ENCODE measurements around the gene DGKH.
"Not testable (repeated sequence)": the region's sequence is repeated elsewhere in the genome, so short reads cannot be mapped to it uniquely, and the experiment has no call there.

The DGKH gene

DNA sequence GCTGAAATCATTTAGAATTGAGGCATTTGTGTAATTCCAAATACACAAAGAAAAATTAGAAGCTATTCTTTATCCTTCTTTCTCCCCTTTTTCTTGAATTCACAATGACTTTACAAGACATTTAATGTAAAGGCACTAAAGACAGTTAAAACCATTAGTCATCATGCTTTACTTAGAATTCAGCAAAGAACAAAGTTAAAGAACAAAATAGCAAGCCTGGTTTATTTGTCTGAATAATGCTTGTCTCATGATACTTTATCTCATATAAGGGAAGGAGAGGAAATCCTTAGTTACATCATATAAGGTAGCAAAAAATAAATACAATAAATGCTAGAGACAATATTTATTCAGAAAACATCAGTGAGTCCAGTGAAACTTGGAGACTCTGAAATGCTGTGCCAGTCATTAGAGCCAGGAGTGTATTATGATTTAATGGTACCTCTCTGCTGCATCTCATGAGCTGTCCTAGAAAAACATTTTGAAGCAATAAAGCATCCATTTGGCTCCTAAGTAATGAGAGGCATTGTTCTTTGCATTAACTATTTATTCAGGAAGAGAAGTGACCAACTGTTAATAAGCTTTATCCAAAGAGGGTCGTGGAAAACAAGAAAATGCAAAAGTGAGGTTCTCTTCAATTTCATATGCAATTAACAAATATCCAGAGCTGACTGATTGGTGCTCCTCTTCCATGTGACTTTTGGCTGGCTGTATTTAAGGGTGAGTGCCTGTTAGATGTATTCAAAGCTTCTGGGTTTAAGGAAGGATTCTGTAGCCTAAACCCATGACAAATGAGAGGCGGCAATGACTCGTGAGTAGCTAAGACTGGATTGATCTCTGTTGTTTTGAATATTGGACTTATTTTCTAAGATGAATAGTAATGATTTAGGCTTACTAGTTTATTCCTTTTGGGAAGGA lies 105.0 kb downstream of the DGKH start:
- FAIRE-seq, result peak; percentile 11
- DNase-seq (ENCODE audit: insufficient read length, low spot score), result no peak

- FAIRE-seq, result no peak
- no peak for DNase-seq (ENCODE audit: insufficient read length, low spot score)
Measured at GRCh38 chr13:42155251-42155650, 106.8 kb downstream of the DGKH start.

- not testable (repeated sequence) for DNase-seq (ENCODE audit: insufficient read length, low spot score); FAIRE-seq
Measured at GRCh38 chr13:42163338-42163737, 114.9 kb downstream of the DGKH start.

GRCh38 chr13:42163910-42164309 lies 115.5 kb downstream of the DGKH start:
- DNase-seq (ENCODE audit: insufficient read length, low spot score), result not testable (repeated sequence)
- peak; percentile 4 for FAIRE-seq

- FAIRE-seq, result no peak
- no peak for DNase-seq (ENCODE audit: insufficient read length, low spot score)
Measured at GRCh38 chr13:42164557-42165125, 116.2 kb downstream of the DGKH start.

DNA sequence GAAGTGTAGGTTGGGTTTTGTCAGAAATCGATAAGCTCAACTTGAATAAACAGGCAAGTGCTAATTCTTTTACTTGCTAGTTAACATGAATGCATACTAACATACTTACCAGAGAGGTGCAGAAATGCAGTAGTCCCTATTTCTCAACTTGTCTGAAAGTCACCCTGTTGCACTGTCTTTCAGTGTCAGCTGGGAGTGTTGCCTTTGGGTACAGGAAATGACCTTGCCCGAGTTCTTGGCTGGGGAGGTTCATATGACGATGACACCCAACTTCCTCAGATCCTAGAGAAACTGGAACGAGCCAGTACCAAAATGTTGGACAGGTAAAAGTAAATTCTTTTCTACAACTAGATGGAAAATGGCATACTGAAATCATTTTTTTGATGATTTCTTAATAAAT lies 120.0 kb downstream of the DGKH start:
- FAIRE-seq, result no peak
- no peak for DNase-seq (ENCODE audit: insufficient read length, low spot score)

DNA sequence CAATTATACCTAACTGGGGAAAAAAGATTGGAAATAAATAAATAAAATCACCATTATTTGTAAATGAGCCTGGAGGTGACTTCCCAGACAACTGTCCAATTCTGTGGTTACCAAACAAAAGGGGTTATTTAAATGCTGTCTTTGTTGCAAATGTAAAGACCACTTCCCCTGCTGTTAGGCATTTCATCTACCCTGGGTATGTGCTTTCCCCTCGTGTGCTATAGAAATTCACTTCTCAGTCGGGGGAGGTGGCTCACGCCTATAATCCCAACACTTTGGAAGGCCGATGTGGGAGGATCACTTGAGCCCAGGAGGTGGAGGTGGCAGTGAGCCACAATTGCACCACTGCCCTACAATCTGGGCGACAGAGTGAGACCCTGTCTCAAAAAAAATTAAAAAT lies 121.6 kb downstream of the DGKH start:
- no peak for FAIRE-seq
- no peak for DNase-seq (ENCODE audit: insufficient read length, low spot score)

GRCh38 chr13:42173789-42174343 lies 125.4 kb downstream of the DGKH start:
- FAIRE-seq (no peak), DNase-seq (ENCODE audit: insufficient read length, low spot score) (no peak)

DNA sequence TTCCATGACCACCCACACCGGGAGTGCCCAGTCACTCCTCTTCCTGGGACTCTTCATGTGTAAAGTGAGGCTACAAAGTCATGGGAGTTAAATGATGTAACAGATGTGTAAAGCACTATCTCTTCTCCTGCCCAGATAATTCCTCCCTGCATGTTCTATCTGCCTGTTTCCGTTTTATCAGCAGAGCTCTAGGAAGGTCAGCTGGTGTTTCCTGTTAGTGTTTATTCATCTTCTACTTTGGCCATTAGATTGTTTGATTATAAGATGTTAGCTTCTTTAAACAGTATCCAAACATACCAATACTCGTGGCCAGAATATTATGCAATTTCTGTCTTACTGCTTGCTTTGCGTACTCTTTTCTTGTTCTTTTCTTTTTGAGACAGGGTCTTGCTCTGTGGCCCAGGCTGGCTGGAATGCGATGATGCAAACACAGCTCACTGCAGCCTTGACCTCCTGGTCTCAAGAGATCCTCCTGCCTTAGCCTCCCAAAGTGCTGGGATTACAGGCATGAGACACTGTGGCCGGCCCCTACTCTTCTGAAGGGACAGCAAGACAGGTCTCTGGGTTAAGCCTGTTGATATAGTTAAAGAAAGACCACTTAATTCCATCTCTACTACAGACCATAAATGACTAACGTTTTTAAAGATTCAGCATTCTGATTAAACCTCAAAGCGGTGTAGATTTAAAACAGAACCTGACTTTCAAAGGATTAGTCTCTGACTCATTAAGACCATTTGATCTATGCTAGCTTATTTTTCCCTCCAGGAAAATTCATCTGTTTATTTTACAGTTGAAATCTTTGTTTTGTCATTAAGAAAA lies 126.1 kb downstream of the DGKH start:
- peak; percentile 70 for FAIRE-seq
- no peak for DNase-seq (ENCODE audit: insufficient read length, low spot score)

GRCh38 chr13:42176294-42176693 lies 127.8 kb downstream of the DGKH start:
- DNase-seq (ENCODE audit: insufficient read length, low spot score) (no peak), FAIRE-seq (peak; percentile 23)

- DNase-seq (ENCODE audit: insufficient read length, low spot score) (no peak), FAIRE-seq (no peak)
Measured at GRCh38 chr13:42177189-42177588, 128.7 kb downstream of the DGKH start.

- no peak for DNase-seq (ENCODE audit: insufficient read length, low spot score)
- no peak for FAIRE-seq
Measured at GRCh38 chr13:42181381-42181953, 133.0 kb downstream of the DGKH start.

DNA sequence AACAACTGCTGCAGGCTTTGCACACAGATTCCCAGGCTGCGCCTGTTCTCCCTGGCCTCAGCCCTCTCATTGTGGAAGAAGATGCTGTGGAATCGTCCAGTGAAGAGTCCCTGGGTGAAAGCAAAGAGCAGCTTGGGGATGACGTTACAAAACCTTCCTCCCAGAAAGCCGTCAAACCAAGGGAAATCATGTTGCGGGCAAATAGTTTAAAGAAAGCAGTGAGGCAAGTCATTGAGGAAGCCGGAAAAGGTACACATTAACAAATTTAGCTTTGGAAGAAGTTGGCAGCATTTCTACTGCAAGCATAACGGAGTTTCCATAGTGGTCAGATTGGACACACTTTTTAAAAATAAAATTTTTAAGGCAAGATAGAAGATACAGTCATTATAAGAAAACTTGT lies 140.6 kb downstream of the DGKH start:
- no peak for FAIRE-seq
- no peak for DNase-seq (ENCODE audit: insufficient read length, low spot score)

GRCh38 chr13:42190529-42190928 lies 142.1 kb downstream of the DGKH start:
- FAIRE-seq, result no peak

GRCh38 chr13:42211704-42212464 lies 163.4 kb downstream of the DGKH start:
- DNase-seq (ENCODE audit: insufficient read length, low spot score), result no peak

More at GRCh38 chr13:42190529-42190928, 142.1 kb downstream of the DGKH start:
- DNase-seq (ENCODE audit: insufficient read length, low spot score), result no peak

GRCh38 chr13:42214446-42214845 lies 166.0 kb downstream of the DGKH start:
- FAIRE-seq, result no peak

More at GRCh38 chr13:42211704-42212464, 163.4 kb downstream of the DGKH start:
- no peak for FAIRE-seq

GRCh38 chr13:42215578-42216421 lies 167.4 kb downstream of the DGKH start:
- no peak for DNase-seq (ENCODE audit: insufficient read length, low spot score)
- FAIRE-seq, result peak; percentile 80

More at GRCh38 chr13:42214446-42214845, 166.0 kb downstream of the DGKH start:
- DNase-seq (ENCODE audit: insufficient read length, low spot score), result no peak

DNA sequence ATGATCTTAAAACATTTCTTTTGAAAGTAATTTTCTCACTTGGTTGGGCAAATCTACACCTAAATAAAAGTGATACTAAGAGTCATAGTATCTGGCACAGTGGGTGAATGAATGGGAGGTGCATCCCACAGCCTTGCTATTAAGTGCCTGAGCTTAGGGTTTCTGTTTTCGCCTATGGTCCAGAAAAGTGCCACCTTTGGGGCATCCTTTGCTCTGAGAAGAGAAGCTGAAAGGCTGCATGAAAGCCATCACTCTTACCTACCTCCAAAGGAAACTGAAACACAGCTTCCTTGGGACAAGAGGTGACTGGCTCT lies 167.9 kb downstream of the DGKH start:
- DNase-seq (ENCODE audit: insufficient read length, low spot score) (no peak), FAIRE-seq (no peak)

GRCh38 chr13:42218576-42218975 lies 170.1 kb downstream of the DGKH start:
- DNase-seq (ENCODE audit: insufficient read length, low spot score), result no peak
- no peak for FAIRE-seq

All from GM19239 (cell line).